NCI-H1436 treated with DMSO at 0.1 percent for 48 hours (cell line): Measurements from ENCODE around the gene SOX5.
"Not testable (repeated sequence)": the region's sequence is repeated elsewhere in the genome, so short reads cannot be mapped to it uniquely, and the experiment has no call there.

Experiments
- DNase-seq: peaks from one replicate; lab custom pipeline; 2025; lab: John Stamatoyannopoulos, UW

The SOX5 gene

GRCh38 chr12:23753628-23754365 lies 195.7 kb downstream of the SOX5 start:
- no peak for DNase-seq

GRCh38 chr12:23752245-23752644 lies 197.2 kb downstream of the SOX5 start:
- no peak for DNase-seq

- DNase-seq: no peak
Measured at GRCh38 chr12:23751641-23752040, 197.8 kb downstream of the SOX5 start.

GRCh38 chr12:23750923-23751322 lies 198.5 kb downstream of the SOX5 start:
- no peak for DNase-seq

DNA sequence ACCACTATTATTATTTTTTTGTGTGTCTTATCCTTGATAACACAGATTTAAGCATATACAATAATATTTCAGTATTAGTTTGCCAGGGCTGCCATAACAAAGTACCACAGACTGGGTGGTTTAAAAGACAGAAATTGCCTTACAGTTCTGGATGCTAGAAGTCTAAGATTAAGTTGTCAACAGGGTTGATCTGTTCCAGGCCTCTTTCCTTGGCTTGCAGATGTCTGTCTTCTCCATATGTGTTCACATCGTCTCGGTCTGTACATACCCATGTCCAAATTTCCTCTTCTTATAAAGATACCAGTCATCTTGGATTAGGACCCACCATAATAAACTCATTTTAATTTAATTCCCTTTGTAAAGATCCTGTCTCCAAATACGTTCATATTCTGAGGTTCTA lies 204.8 kb downstream of the SOX5 start:
- no peak for DNase-seq

- DNase-seq: no peak
Measured at GRCh38 chr12:23742574-23742973, 206.9 kb downstream of the SOX5 start.

GRCh38 chr12:23731493-23731892 lies 218.0 kb downstream of the SOX5 start:
- DNase-seq: no peak

DNA sequence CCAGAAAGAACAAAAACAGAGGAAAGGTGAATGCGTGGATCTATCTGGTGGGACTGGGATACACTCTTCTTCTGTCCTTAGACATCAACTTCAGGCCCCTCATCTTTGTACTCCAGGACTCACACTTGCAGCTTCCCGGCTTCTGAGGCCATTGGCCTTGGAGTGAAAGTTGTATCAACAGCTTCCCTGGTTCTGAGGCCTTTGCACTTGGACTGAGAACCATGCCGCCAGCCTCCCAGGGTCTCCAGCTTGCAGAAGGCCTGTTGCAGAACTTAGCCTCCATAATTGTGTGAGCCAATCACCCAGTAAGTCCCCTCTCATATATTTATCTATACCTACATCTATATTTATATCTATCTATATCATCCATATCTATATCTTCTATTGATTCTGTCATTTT lies 218.4 kb downstream of the SOX5 start:
- no peak for DNase-seq

GRCh38 chr12:23729359-23729758 lies 220.1 kb downstream of the SOX5 start:
- DNase-seq: no peak

DNA sequence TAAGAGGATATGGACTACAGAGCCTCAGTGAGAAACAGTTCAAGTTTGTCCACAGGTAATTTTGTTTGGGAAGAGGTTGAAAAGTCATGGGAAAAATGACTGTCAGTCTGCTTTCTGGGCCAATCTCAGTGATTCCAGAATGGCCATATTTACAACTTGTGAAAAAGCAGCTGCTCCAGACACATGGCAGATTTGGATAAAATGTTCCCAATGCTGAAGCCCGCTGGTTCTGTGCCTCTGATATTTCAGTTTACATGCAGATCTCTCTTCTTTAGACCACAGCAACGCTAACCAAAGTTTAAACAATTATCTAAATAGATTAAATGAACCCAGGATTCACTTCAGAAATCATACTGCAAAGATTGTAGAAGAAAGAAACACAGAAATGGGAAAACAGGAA lies 222.8 kb downstream of the SOX5 start:
- DNase-seq: no peak

GRCh38 chr12:23722655-23723054 lies 226.8 kb downstream of the SOX5 start:
- no peak for DNase-seq

- no peak for DNase-seq
Measured at GRCh38 chr12:23721268-23721667, 228.2 kb downstream of the SOX5 start.

GRCh38 chr12:23719493-23719892 lies 230.0 kb downstream of the SOX5 start:
- DNase-seq: no peak

GRCh38 chr12:23710361-23710760 lies 239.1 kb downstream of the SOX5 start:
- DNase-seq: not testable (repeated sequence)

- no peak for DNase-seq
Measured at GRCh38 chr12:23708185-23708837, 241.2 kb downstream of the SOX5 start.

GRCh38 chr12:23707270-23707669 lies 242.2 kb downstream of the SOX5 start:
- DNase-seq: no peak

GRCh38 chr12:23704992-23705943 lies 244.2 kb downstream of the SOX5 start:
- DNase-seq: no peak

GRCh38 chr12:23703051-23703450 lies 246.4 kb downstream of the SOX5 start:
- DNase-seq: no peak

DNA sequence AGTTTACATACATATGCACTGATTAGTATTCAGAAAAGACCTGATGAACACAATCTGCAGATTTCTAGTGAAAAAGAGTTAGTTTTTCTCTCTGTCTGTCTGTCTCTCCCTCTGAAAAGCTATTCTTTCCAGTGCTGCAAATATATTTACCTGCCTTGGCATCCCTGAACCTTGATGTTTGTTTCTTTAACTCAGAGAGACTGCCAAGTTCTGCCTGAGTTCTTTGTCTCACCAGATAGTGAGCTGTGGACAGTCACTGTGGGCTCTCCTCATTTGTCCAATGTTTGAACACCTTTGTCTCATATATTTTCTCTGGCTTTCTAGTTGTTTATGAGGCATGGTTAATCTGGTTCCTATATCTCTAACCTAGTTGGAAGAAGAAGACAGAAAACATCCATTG lies 250.4 kb downstream of the SOX5 start:
- no peak for DNase-seq

DNA sequence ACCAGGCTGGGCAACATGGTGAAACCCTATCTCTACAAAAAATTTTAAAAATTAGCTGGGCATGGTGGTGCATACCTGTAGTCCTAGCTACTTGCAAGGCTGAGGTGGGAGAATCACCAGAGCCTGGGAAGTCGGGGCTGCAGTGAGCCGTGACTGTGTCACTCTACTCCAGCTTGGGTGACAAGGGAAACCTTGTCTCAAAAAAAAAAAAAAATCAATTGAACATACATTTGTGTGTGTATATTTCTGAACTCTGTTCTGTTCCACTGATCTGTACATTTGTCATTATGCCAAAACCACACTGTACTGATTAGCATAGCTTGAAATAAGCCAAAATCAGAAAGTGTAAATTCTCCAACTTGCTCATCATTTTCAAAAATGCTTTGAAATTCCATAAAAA lies 254.6 kb downstream of the SOX5 start:
- DNase-seq: no peak

DNA sequence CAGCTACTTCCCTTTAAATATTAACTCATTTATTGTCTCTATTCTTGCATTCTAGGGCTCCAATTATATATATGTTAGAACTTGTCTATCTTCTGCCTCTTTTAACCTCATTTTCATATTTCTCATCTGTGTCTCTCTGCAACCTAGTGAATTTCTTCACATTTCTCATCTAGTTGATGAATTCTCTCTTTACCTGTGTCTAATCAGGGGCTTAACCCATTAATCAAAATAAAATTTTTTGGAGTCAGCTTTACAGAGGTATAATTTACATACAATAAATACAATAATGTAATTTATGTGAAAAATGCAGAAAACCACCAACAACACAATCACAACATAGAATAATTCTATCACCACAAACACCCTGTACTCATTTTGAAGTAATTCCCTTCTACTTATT lies 255.2 kb downstream of the SOX5 start:
- no peak for DNase-seq

DNA sequence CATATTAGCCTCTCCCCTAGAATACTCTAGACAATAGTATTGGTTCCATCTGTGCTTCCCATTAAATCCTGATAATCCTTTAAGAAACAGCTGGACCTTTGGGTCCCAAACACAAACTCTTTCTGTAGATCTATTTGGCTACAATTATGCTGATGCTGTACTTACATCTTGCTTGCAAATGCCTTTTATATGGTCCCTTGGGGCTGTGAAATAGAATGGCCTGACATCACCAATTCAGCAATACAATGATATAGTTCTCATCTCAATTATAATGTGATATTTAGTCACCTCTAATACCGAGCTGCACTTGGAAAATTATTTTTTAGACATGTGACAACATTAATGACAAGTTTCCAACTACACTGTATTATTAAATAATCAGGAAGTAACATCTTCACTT lies 261.5 kb downstream of the SOX5 start:
- no peak for DNase-seq

DNA sequence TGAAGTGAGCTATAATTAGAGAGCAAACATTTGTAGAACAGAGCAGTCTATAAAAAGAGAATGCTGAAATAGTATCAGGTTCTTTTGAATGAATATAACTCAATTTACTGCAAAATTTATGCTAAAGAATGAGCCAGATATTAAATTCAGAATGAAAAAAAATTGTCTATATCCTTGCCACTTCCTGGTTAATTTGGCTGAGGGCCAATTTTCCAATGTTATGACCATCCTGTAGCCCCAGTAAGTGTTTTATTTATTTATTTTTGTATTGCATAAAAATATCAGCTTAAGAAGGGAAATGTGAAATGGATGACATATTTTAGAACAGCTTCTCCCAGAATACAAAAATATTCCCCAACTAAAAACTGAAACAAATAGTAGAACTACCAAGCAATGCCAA lies 263.4 kb downstream of the SOX5 start:
- no peak for DNase-seq
